GM19043 (cell line): ENCODE results near the gene RHAG.

Experiments used
- ATAC-seq: cut with Tn5 transposase; IDR thresholded peaks from one replicate; pipeline ENCODE4 v1.9.1; 2021; ENCODE audit warnings: low read depth; ENCODE audit not compliant: unreplicated experiment

The RHAG gene

GRCh38 chr6:49565855-49566254 is 70.8 kb downstream of the RHAG start:
- no peak for ATAC-seq

GRCh38 chr6:49565261-49565660 is 71.4 kb downstream of the RHAG start:
- no peak for ATAC-seq

- no peak for ATAC-seq
These were observed 72.1 kb downstream of the RHAG start for GRCh38 chr6:49564552-49564951.

GRCh38 chr6:49563006-49563886 is 73.4 kb downstream of the RHAG start:
- no peak for ATAC-seq

- no peak for ATAC-seq
These were observed 78.4 kb downstream of the RHAG start for GRCh38 chr6:49558238-49558637.

- no peak for ATAC-seq
These were observed 79.5 kb downstream of the RHAG start for GRCh38 chr6:49557177-49557576.

GRCh38 chr6:49556429-49556837 is 80.2 kb downstream of the RHAG start:
- no peak for ATAC-seq

GRCh38 chr6:49555951-49556350 is 80.7 kb downstream of the RHAG start:
- no peak for ATAC-seq
